ENCODE results near the gene ITPRIPL2. TPM values are rescaled to one million over a fixed set of nuclear protein-coding genes. Genes with fewer than 3 reads are reported as not detected.

Gene ITPRIPL2
- total RNA-seq, 1 donor = 17.2 TPM

GRCh38 chr16:19092653-19093410 lies 20.9 kb upstream of the ITPRIPL2 start:
- DNase-seq (ENCODE audit: low read depth in 2 of 3, low spot score in 2 of 3) = no peak

GRCh38 chr16:19093631-19094541 lies 19.9 kb upstream of the ITPRIPL2 start:
- DNase-seq (ENCODE audit: low read depth in 2 of 3, low spot score in 2 of 3) = no peak

- DNase-seq (ENCODE audit: low read depth in 2 of 3, low spot score in 2 of 3) = peak in 1 of 3 donors; percentile 31
Observed at GRCh38 chr16:19094542-19095365, 19.0 kb upstream of the ITPRIPL2 start.

GRCh38 chr16:19095654-19096053 lies 18.1 kb upstream of the ITPRIPL2 start:
- no peak for DNase-seq (ENCODE audit: low read depth in 2 of 3, low spot score in 2 of 3)

- DNase-seq (ENCODE audit: low read depth in 2 of 3, low spot score in 2 of 3) = no peak
Observed at GRCh38 chr16:19098173-19098572, 15.6 kb upstream of the ITPRIPL2 start.

GRCh38 chr16:19102187-19102872 lies 11.4 kb upstream of the ITPRIPL2 start:
- DNase-seq (ENCODE audit: low read depth in 2 of 3, low spot score in 2 of 3) = no peak

GRCh38 chr16:19104607-19105006 lies 9.2 kb upstream of the ITPRIPL2 start:
- DNase-seq (ENCODE audit: low read depth in 2 of 3, low spot score in 2 of 3) = no peak

- DNase-seq (ENCODE audit: low read depth in 2 of 3, low spot score in 2 of 3) = no peak
Observed at GRCh38 chr16:19105131-19105530, 8.6 kb upstream of the ITPRIPL2 start.

GRCh38 chr16:19105891-19106624 lies 7.7 kb upstream of the ITPRIPL2 start:
- no peak for DNase-seq (ENCODE audit: low read depth in 2 of 3, low spot score in 2 of 3)

GRCh38 chr16:19106625-19107020 lies 7.1 kb upstream of the ITPRIPL2 start:
- no peak for DNase-seq (ENCODE audit: low read depth in 2 of 3, low spot score in 2 of 3)

- DNase-seq (ENCODE audit: low read depth in 2 of 3, low spot score in 2 of 3) = no peak
Observed at GRCh38 chr16:19108409-19109287, 5.1 kb upstream of the ITPRIPL2 start.

GRCh38 chr16:19109288-19109664 lies 4.5 kb upstream of the ITPRIPL2 start:
- DNase-seq (ENCODE audit: low read depth in 2 of 3, low spot score in 2 of 3) = no peak

GRCh38 chr16:19110537-19111360 lies 3.0 kb upstream of the ITPRIPL2 start:
- no peak for DNase-seq (ENCODE audit: low read depth in 2 of 3, low spot score in 2 of 3)

- no peak for DNase-seq (ENCODE audit: low read depth in 2 of 3, low spot score in 2 of 3)
Observed at GRCh38 chr16:19112099-19112407, 1.7 kb upstream of the ITPRIPL2 start.

- DNase-seq (ENCODE audit: low read depth in 2 of 3, low spot score in 2 of 3) = peak in 1 of 3 donors; percentile 29
Observed at GRCh38 chr16:19114359-19115147, 789 bp downstream of the ITPRIPL2 start.

GRCh38 chr16:19115148-19116021 lies 1.6 kb downstream of the ITPRIPL2 start:
- no peak for DNase-seq (ENCODE audit: low read depth in 2 of 3, low spot score in 2 of 3)

Measured in hematopoietic multipotent progenitor cell (in vitro differentiated cells).